Uterus (tissue), 2 donors: ENCODE results near the gene NDUFA13.

Experiments
- CTCF ChIP-seq, 4 experiments: fragments of 200-600 bp in 2 of 4; fragments of 450-650 bp in 2 of 4; sonication (generic) in 2 of 4; IDR thresholded peaks; one replicate each; pipeline ENCODE4 v1.5.1; 2016 to 2019; ENCODE audit warnings: antibody characterized with exemption in 4 of 4, mild to moderate bottlenecking in 2 of 4, moderate library complexity in 1 of 4
- POLR2A ChIP-seq, 2 donors: fragments of 450-650 bp; IDR thresholded peaks; one replicate each; pipeline ENCODE4 v1.6.1; 2016; ENCODE audit warnings: antibody characterized with exemption in 2 of 2, mild to moderate bottlenecking in 1 of 2, moderate library complexity in 1 of 2

GRCh38 chr19:19475015-19475765 is 40.8 kb upstream of the NDUFA13 start:
- no peak for TF ChIP-seq CTCF (IDR thresholded peaks at IDR 0.05)
- no peak for TF ChIP-seq POLR2A (IDR thresholded peaks at IDR 0.05)
